GM12878 (cell line): ENCODE results near the gene LHX2. TPM values are rescaled to one million over a fixed set of nuclear protein-coding genes. Genes with fewer than 3 reads are reported as not detected.
A peak's percentile ranks its signal among the peaks of the same experiment; 100 is the strongest.

Source experiments
- ATF3 ChIP-seq: IDR thresholded peaks from 2 replicates; pipeline ENCODE4 v1.6.1; 2011; ENCODE audit warnings: low read depth, mild to moderate bottlenecking, low read length, moderate library complexity, borderline replicate concordance; ENCODE audit errors: extremely low read depth
- BACH1 ChIP-seq: fragments of 450-650 bp; IDR thresholded peaks from 2 replicates; pipeline ENCODE4 v1.6.1; 2017; ENCODE audit warnings: mild to moderate bottlenecking, borderline replicate concordance
- CREB1 ChIP-seq: IDR thresholded peaks from 2 replicates; pipeline ENCODE4 v1.6.1; 2012; ENCODE audit warnings: low read depth, mild to moderate bottlenecking, inconsistent platforms
- EED ChIP-seq: sonication (generic); IDR thresholded peaks from 2 replicates; pipeline ENCODE4 v1.6.1; 2016; ENCODE audit warnings: antibody characterized with exemption, low read depth
- EZH2 ChIP-seq: IDR thresholded peaks from 2 replicates; pipeline ENCODE4 v1.6.1; 2012; ENCODE audit warnings: low read depth, mild to moderate bottlenecking, control low read depth, inconsistent platforms, low read length, borderline replicate concordance; ENCODE audit not compliant: control insufficient read depth
- HCFC1 ChIP-seq: fragments of 150-350 bp; IDR thresholded peaks from 2 replicates; pipeline ENCODE4 v1.6.1; 2014; ENCODE audit warnings: low read length
- IKZF1 ChIP-seq: fragments of 450-650 bp; conservative IDR thresholded peaks from 2 replicates; pipeline ENCODE4 v1.6.1; 2017; ENCODE audit warnings: antibody characterized with exemption, mild to moderate bottlenecking
- MYB ChIP-seq: fragments of 150-350 bp; IDR thresholded peaks from 2 replicates; pipeline ENCODE4 v1.6.1; 2014; ENCODE audit warnings: mild to moderate bottlenecking, low read depth, low read length, borderline replicate concordance
- NFYB ChIP-seq: IDR thresholded peaks from 2 replicates; pipeline ENCODE4 v1.6.1; 2011; ENCODE audit warnings: low read depth, mild to moderate bottlenecking, low read length, improper control_type of control experiment, moderate library complexity; ENCODE audit not compliant: insufficient read depth
- NKRF ChIP-seq: fragments of 450-650 bp; conservative IDR thresholded peaks from 2 replicates; pipeline ENCODE4 v1.6.1; 2017; ENCODE audit warnings: mild to moderate bottlenecking, moderate library complexity
- NR2C2 ChIP-seq: IDR thresholded peaks from 2 replicates; pipeline ENCODE4 v1.6.1; 2011; ENCODE audit warnings: borderline replicate concordance, low read depth; ENCODE audit not compliant: control insufficient read depth, insufficient read length
- POU2F2 ChIP-seq: IDR thresholded peaks from 3 replicates; pipeline ENCODE4 v1.6.1; 2011; ENCODE audit warnings: low read depth, mild to moderate bottlenecking, low read length, borderline replicate concordance
- RAD21 ChIP-seq: IDR thresholded peaks from 2 replicates; pipeline ENCODE4 v1.6.1; 2011; ENCODE audit warnings: mild to moderate bottlenecking, low read depth, low read length, moderate library complexity; ENCODE audit not compliant: insufficient read depth
- RAD51 ChIP-seq: fragments of 450-650 bp; IDR thresholded peaks from 2 replicates; pipeline ENCODE4 v1.6.1; 2016; ENCODE audit warnings: moderate library complexity, mild to moderate bottlenecking, inconsistent platforms
- RUNX3 ChIP-seq: IDR thresholded peaks from 2 replicates; pipeline ENCODE4 v1.6.1; 2012; ENCODE audit warnings: low read length, inconsistent platforms
- SMARCA5 ChIP-seq: fragments of 450-650 bp; IDR thresholded peaks from 2 replicates; pipeline ENCODE4 v1.6.1; 2017; ENCODE audit warnings: mild to moderate bottlenecking
- SMC3 ChIP-seq: IDR thresholded peaks from 2 replicates; pipeline ENCODE4 v1.6.1; 2011; ENCODE audit warnings: low read length, improper control_type of control experiment, borderline replicate concordance
- ZBTB33 ChIP-seq: fragments of 450-650 bp; IDR thresholded peaks from 2 replicates; pipeline ENCODE4 v1.6.1; 2017; ENCODE audit warnings: mild to moderate bottlenecking
- ZNF384 ChIP-seq: IDR thresholded peaks from 2 replicates; pipeline ENCODE4 v1.6.1; 2012; ENCODE audit warnings: low read depth, mild to moderate bottlenecking, low read length, improper control_type of control experiment, borderline replicate concordance
- polyA plus RNA-seq, 11 experiments: library from polyadenylated mRNA; depleted of rRNA in 4 of 11; unstranded in 6 of 11; stranded (reverse) in 5 of 11; fragments of >200 nt; fragmentation: Nextera tagmentation in 4 of 11; fragmentation: Illumina TruSeq in 1 of 11; extraction: Ambion mirVana in 4 of 11; extraction: Trizol in 1 of 11; gene quantifications; 1 replicate in 1 of 11; 2 replicates in 10 of 11; pipeline versions ENCODE4 v1.2.1 to v1.2.3, GENCODE V29; 2011 to 2016; ENCODE audit warnings: inconsistent platforms in 2 of 11, missing spikeins in 2 of 11, low read depth in 1 of 11
- total RNA-seq, 4 experiments: library from RNA; depleted of rRNA in 3 of 4; stranded (reverse); fragments of >200 nt in 3 of 4; fragmentation: Illumina TruSeq in 1 of 4; extraction: Trizol in 1 of 4; gene quantifications; 2 replicates each; pipeline versions ENCODE4 v1.2.1 to v1.2.3, GENCODE V29; 2013 to 2021

LHX2 gene
- total and polyA plus RNA-seq, 10 of the 15 experiments (the other 5 are each of a cell fraction or from before 2014, with no cell fraction given) = 0.82 to 69.8 (median 5.3) TPM

- TF ChIP-seq EED (no peak), MYB (no peak), HCFC1 (no peak), SMC3 (peak; percentile 79), POU2F2 (0 out of 3 replicates have a peak, but pooled peaks have one; percentile 36), ATF3 (0 out of 2 replicates have a peak, but pooled peaks have one; percentile 17), RUNX3 (no peak), EZH2 (no peak), BACH1 (peak; percentile 53), ZNF384 (no peak), RAD51 (no peak), IKZF1 (peak; percentile 66), NFYB (no peak), ZBTB33 (peak; percentile 81), CREB1 (no peak), RAD21 (peak; percentile 85), NKRF (0 out of 2 replicates have a peak, but pooled peaks have one; percentile 44), SMARCA5 (peak; percentile 91; the same call in 1 of the 2 replicates), NR2C2 (no peak)
Measured at GRCh38 chr9:124040935-124041816, 29.6 kb downstream of the LHX2 start (continued).
